Esophagus squamous epithelium (tissue), 5 donors: ENCODE measurements around the gene EMCN. TPM values are rescaled to one million over a fixed set of nuclear protein-coding genes. Genes with fewer than 3 reads are reported as not detected.

ENCODE experiments used
- DNase-seq: peaks from one replicate; lab custom pipeline; 2025; lab: John Stamatoyannopoulos, UW
- H3K27ac ChIP-seq, 4 donors: fragments of 200-600 bp; sonication (generic); one replicate each; pipeline ENCODE4 v1.5.1; 2016 to 2019; ENCODE audit warnings: mild to moderate bottlenecking in 1 of 4
- H3K27me3 ChIP-seq, 4 donors: fragments of 200-600 bp; sonication (generic); 1 replicate in 3 of 4; 2 replicates in 1 of 4; pipeline versions ENCODE4 v1.5.1 to v1.6.0; 2017 to 2021; ENCODE audit warnings: antibody characterized with exemption in 1 of 4
- H3K36me3 ChIP-seq, 3 donors: fragments of 200-600 bp; sonication (generic); one replicate each; pipeline ENCODE4 v1.5.1; 2016 to 2019
- H3K4me1 ChIP-seq, 3 donors: fragments of 200-600 bp; sonication (generic); one replicate each; pipeline ENCODE4 v1.5.1; 2017 to 2019
- H3K4me3 ChIP-seq, 4 donors: fragments of 200-600 bp; sonication (generic); 1 replicate in 3 of 4; 2 replicates in 1 of 4; pipeline ENCODE4 v1.5.1; 2016 to 2019; ENCODE audit warnings: mild to moderate bottlenecking in 2 of 4, moderate library complexity in 1 of 4
- H3K9me3 ChIP-seq, 3 donors: fragments of 200-600 bp; sonication (generic); one replicate each; pipeline ENCODE4 v1.5.1; 2016 to 2019
- POLR2A ChIP-seq, 4 donors: fragments of 450-650 bp; IDR thresholded peaks; one replicate each; pipeline ENCODE4 v1.6.1; 2017; ENCODE audit warnings: antibody characterized with exemption in 4 of 4, mild to moderate bottlenecking in 4 of 4, moderate library complexity in 3 of 4
- WGBS, 2 donors: methylation state at CpG; one replicate each; pipeline ENCODE4 v1.1.5; 2018; 5-methylcytosine and 5-hydroxymethylcytosine counted together
- intact Hi-C: fragments of 100-400 bp; cut with DNase I; formaldehyde crosslinking; loops from one replicate; pipeline ENCODE4 v1.15.0; 2022
- total RNA-seq, 4 donors: library from RNA; depleted of rRNA; stranded (reverse); fragments of >200 nt; gene quantifications; one replicate each; pipeline ENCODE4 v1.1.0, GENCODE V29; 2016
- TF ChIP-seq, protein P1 (sequence below), 6 experiments: fragments of 450-650 bp in 4 of 6; fragments of 200-600 bp in 2 of 6; sonication (generic) in 2 of 6; IDR thresholded peaks; one replicate each; pipeline ENCODE4 v1.5.1; 2016 to 2019; ENCODE audit warnings: antibody characterized with exemption in 6 of 6, mild to moderate bottlenecking in 4 of 6, moderate library complexity in 4 of 6
- donor health status: DM: yes; HTN: yes; CAD: no.

EMCN gene
- total RNA-seq, 4 donors from 2014 or later = 0.64 to 13.7 (median 7.8) TPM

DNA sequence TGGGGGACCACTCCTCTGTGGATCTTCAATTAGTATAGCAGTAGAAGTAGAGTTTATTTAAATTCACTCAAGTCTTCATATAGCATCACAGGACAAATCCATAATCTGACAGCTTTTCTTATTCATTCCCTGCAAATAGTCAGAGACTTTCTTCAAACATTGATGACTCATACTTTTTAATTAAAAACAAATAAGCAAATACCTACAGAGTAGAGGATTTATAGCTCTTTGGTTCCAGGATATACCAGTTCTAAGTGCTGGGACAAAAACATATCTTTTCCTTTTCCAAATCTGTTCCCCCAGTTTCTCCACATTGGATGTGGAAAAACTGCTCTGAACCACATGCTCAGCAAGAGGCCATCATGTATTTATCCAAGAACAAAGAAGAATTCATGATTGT is 24.1 kb downstream of the EMCN start:
- no peak for DNase-seq
- Histone ChIP-seq H3K9me3 (peaks cover 0 to 4% (median 0%) of the 10 kb centered on the region in 3 donors), H3K27ac (no peak overlapping the region), H3K4me3 (no peak overlapping the region), H3K27me3 (no peaks in the 10 kb centered on the region), H3K36me3 (no peaks in the 10 kb centered on the region), H3K4me1 (no peaks in the 10 kb centered on the region)
- TF ChIP-seq POLR2A (IDR thresholded peaks at IDR 0.05) = no peak
- TF ChIP-seq, protein P1, sequence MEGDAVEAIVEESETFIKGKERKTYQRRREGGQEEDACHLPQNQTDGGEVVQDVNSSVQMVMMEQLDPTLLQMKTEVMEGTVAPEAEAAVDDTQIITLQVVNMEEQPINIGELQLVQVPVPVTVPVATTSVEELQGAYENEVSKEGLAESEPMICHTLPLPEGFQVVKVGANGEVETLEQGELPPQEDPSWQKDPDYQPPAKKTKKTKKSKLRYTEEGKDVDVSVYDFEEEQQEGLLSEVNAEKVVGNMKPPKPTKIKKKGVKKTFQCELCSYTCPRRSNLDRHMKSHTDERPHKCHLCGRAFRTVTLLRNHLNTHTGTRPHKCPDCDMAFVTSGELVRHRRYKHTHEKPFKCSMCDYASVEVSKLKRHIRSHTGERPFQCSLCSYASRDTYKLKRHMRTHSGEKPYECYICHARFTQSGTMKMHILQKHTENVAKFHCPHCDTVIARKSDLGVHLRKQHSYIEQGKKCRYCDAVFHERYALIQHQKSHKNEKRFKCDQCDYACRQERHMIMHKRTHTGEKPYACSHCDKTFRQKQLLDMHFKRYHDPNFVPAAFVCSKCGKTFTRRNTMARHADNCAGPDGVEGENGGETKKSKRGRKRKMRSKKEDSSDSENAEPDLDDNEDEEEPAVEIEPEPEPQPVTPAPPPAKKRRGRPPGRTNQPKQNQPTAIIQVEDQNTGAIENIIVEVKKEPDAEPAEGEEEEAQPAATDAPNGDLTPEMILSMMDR (IDR thresholded peaks at IDR 0.05) = no peak
- intact Hi-C loops = no loop called here

DNA sequence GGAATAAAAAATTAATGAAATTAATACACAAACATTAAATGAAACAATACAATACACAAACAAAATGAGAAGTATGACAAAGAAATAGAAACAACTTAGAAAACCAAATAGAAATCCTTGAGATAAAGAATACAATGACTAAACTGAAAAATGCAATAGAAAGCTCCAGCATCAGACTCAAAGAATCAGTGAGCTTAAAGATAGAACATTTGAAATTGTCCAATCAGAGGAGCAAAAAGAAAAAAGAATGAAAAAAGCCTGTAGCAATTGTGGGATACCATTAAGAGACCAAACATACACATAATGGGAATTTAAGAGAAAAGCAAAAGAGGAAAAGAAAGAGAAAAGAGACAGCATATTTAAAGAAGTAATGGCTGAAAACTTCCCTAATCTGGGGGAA is 25.7 kb downstream of the EMCN start:
- Histone ChIP-seq H3K27ac (no peak overlapping the region), H3K36me3 (no peaks in the 10 kb centered on the region), H3K9me3 (peaks cover 0 to 4% (median 0%) of the 10 kb centered on the region in 3 donors), H3K4me1 (no peaks in the 10 kb centered on the region), H3K4me3 (no peak overlapping the region), H3K27me3 (no peaks in the 10 kb centered on the region)
- TF ChIP-seq, protein P1 (IDR thresholded peaks at IDR 0.05) = no peak
- no peak for TF ChIP-seq POLR2A (IDR thresholded peaks at IDR 0.05)
- DNase-seq = no peak
- intact Hi-C loops = no loop called here

DNA sequence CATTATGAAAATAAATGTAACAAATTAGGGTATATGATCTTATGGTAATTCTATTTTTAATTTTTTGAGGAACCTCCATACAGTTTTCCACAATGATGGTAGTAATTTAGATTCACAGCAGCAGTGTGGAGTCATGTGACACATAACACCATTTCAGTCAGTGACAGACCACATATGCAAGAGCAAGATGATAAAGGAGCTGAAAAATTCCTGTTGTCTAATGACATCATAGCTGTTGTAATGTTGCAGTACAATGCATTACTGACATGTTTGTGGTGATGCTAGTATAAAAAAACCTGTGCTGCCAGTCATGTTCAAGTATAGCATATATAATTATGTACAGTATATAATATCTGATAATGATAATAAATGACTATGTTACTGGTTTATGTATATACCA is 28.5 kb downstream of the EMCN start:
- Histone ChIP-seq H3K9me3 (peaks cover 0 to 4% (median 0%) of the 10 kb centered on the region in 3 donors), H3K27me3 (no peaks in the 10 kb centered on the region), H3K4me1 (no peaks in the 10 kb centered on the region), H3K27ac (no peak overlapping the region), H3K4me3 (no peak overlapping the region), H3K36me3 (no peaks in the 10 kb centered on the region)
- intact Hi-C loops = no loop called here
- no peak for DNase-seq
- no peak for TF ChIP-seq POLR2A (IDR thresholded peaks at IDR 0.05)
- TF ChIP-seq, protein P1 (IDR thresholded peaks at IDR 0.05) = no peak

DNA sequence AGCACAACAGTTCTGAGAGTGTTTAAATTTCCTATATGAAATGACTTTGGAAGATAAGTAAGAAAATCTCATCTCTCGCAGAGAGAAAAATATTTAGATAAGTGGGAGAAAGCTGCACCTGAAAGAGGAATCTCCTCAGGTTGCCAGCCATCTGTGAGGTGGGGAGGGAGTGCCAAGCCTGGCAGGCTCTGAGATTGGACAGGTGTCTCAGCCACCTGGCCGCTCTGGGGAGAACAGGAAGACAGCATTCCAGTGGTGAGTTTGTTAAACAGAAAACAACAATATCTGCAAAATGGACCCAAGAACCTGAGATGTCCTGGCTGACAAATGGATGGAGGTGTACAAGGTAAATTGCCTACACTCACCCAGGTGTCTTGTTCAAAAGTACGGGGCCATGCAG is 31.3 kb downstream of the EMCN start:
- Histone ChIP-seq H3K4me3 (no peak overlapping the region), H3K27me3 (no peaks in the 10 kb centered on the region), H3K9me3 (no peaks in the 10 kb centered on the region), H3K4me1 (no peaks in the 10 kb centered on the region), H3K36me3 (no peaks in the 10 kb centered on the region), H3K27ac (no peak overlapping the region)
- TF ChIP-seq, protein P1 (IDR thresholded peaks at IDR 0.05) = no peak
- TF ChIP-seq POLR2A (IDR thresholded peaks at IDR 0.05) = no peak
- WGBS, 2 donors = 60 to 68% methylated on average over 3 of the region's 3 CpGs
- no peak for DNase-seq
- intact Hi-C loops = no loop called here

DNA sequence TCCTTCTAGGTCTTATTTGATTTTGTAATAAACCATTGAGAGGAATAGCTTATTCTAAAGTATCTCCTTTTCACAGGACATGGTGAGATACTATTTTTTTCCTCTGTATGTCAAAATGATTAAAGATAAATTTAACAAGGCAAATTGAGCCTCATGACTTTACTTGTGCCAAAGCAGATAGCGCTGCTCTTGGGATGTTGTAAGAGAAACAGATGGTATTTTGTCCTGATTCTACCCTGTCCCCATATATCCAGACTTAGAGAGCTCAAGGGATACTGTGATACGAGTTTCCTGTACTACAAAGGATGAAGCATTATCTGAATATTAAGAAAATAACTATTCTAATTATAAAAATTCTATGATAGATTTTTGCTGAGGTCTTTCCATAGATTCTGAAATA is 34.0 kb downstream of the EMCN start:
- WGBS, 2 donors = 80 to 84% methylated on average over 2 of the region's 2 CpGs
- TF ChIP-seq POLR2A (IDR thresholded peaks at IDR 0.05) = no peak
- TF ChIP-seq, protein P1 (IDR thresholded peaks at IDR 0.05) = no peak

More for the DNA sequence above, 34.0 kb downstream of the EMCN start:
- H3K27me3 ChIP-seq = no peaks in the 10 kb centered on the region
- no peaks in the 10 kb centered on the region for H3K4me1 ChIP-seq
- H3K27ac ChIP-seq = no peak overlapping the region
- no peak overlapping the region for H3K4me3 ChIP-seq
- no peak for DNase-seq
- intact Hi-C loops = no loop called here
- H3K9me3 ChIP-seq = no peaks in the 10 kb centered on the region
- no peaks in the 10 kb centered on the region for H3K36me3 ChIP-seq
